Activated CD4-positive, alpha-beta T cell treated with anti-CD3 and anti-CD28 coated beads for 36 hours (primary cell): ENCODE measurements around the gene SUSD5. TPM values are rescaled to one million over a fixed set of nuclear protein-coding genes. Genes with fewer than 3 reads are reported as not detected.
A peak's percentile ranks its signal among the peaks of the same experiment; 100 is the strongest.
"Not testable (repeated sequence)": the region's sequence is repeated elsewhere in the genome, so short reads cannot be mapped to it uniquely, and the experiment has no call there.

Source experiments
- ATAC-seq: fragments of 200-7000 bp; cut with Tn5 transposase; one replicate; pipeline ENCODE4 v1.10.0; 2021; ENCODE audit warnings: mild to moderate bottlenecking, moderate library complexity
- CTCF ChIA-PET: fragments of 350-600 bp; sonication (Branson Sonifier 250); formaldehyde crosslinking; loops from one replicate; lab custom pipeline; 2021; ENCODE audit warnings: antibody characterized with exemption; lab: Charles Lee
- POLR2A ChIA-PET: fragments of 350-600 bp; sonication (Branson Sonifier 250); formaldehyde crosslinking; loops from one replicate; lab custom pipeline; 2021; ENCODE audit warnings: antibody characterized with exemption, inconsistent platforms; lab: Charles Lee
- DNase-seq: peaks from one replicate; pipeline ENCODE4 v3.0.0-alpha.2; 2020
- H3K27ac Mint-ChIP-seq: one replicate; pipeline ENCODE4 v1.8.0; 2021; ENCODE audit warnings: mixed read lengths
- H3K27me3 Mint-ChIP-seq: one replicate; pipeline ENCODE4 v1.8.0; 2021; ENCODE audit warnings: mixed read lengths
- H3K36me3 Mint-ChIP-seq: one replicate; pipeline ENCODE4 v1.8.0; 2021; ENCODE audit warnings: low read depth, mixed read lengths
- H3K4me1 Mint-ChIP-seq: one replicate; pipeline ENCODE4 v1.8.0; 2021; ENCODE audit warnings: mixed read lengths
- H3K4me3 Mint-ChIP-seq: one replicate; pipeline ENCODE4 v1.8.0; 2021; ENCODE audit warnings: mild to moderate bottlenecking, moderate library complexity, mixed read lengths
- H3K9me3 Mint-ChIP-seq: one replicate; pipeline ENCODE4 v1.8.0; 2021; ENCODE audit warnings: low read depth, mixed read lengths
- intact Hi-C, 2 experiments: fragments of 100-400 bp; cut with DNase I in 1 of 2; cut with micrococcal nuclease in 1 of 2; formaldehyde crosslinking; loops; one replicate each; pipeline versions ENCODE4 v1.14.2 to v1.15.1; 2022 to 2024; cut with DNase I, micrococcal nuclease
- total RNA-seq, 2 experiments: library from RNA; stranded (reverse); gene quantifications; one replicate each; pipeline ENCODE4 v1.2.3, GENCODE V29; 2021

The SUSD5 gene
- total RNA-seq, 2 experiments from 2014 or later: not detected

- DNase-seq: no peak
- H3K4me3 Mint-ChIP-seq: no peak overlapping the region
- ATAC-seq: no peak
- ChIA-PET POLR2A (interaction anchor here (0.5 kb wide), 1 partner anchor 1248 kb away, joined by 3 read pairs; no protein-coding TSS in a partner anchor), CTCF (interaction anchor here (0.6 to 1.4 kb wide), 4 partner anchors 13 to 595 kb away, joined by 3 to 5 read pairs (median 4); no protein-coding TSS in a partner anchor)
- intact Hi-C loops: no loop called here
- H3K36me3 Mint-ChIP-seq: no peaks in the 10 kb centered on the region
- peaks cover 15% of the 10 kb centered on the region for H3K27me3 Mint-ChIP-seq
- H3K4me1 Mint-ChIP-seq: no peaks in the 10 kb centered on the region
- no peak overlapping the region for H3K27ac Mint-ChIP-seq
- H3K9me3 Mint-ChIP-seq: no peaks in the 10 kb centered on the region
Observed at GRCh38 chr3:33152363-33153360, 65.9 kb downstream of the SUSD5 start.

- Mint-ChIP-seq H3K9me3 (no peaks in the 10 kb centered on the region), H3K4me1 (no peaks in the 10 kb centered on the region), H3K4me3 (no peak overlapping the region), H3K27me3 (peaks cover 9% of the 10 kb centered on the region), H3K27ac (no peak overlapping the region), H3K36me3 (no peaks in the 10 kb centered on the region)
- no peak for ATAC-seq
- DNase-seq: no peak
- intact Hi-C loops: no loop called here
- POLR2A ChIA-PET: no interaction called here
- CTCF ChIA-PET: interaction anchor here (4.2 kb wide), 1 partner anchor 18 kb away, joined by 21 read pairs; no protein-coding TSS in a partner anchor
Observed at GRCh38 chr3:33149342-33149741, 69.3 kb downstream of the SUSD5 start.

GRCh38 chr3:33146791-33147445, 71.7 kb downstream of the SUSD5 start:
- CTCF ChIA-PET: interaction anchor here (0.6 to 4.2 kb wide), 5 partner anchors 9 to 114 kb away, joined by 3 to 21 read pairs (median 3); no protein-coding TSS in a partner anchor
- H3K27me3 Mint-ChIP-seq: no peaks in the 10 kb centered on the region
- no peak for ATAC-seq
- peaks cover 13% of the 10 kb centered on the region for H3K36me3 Mint-ChIP-seq
- no peak overlapping the region for H3K27ac Mint-ChIP-seq
- no peak overlapping the region for H3K4me3 Mint-ChIP-seq
- no peaks in the 10 kb centered on the region for H3K9me3 Mint-ChIP-seq
- DNase-seq: no peak
- H3K4me1 Mint-ChIP-seq: no peaks in the 10 kb centered on the region
- POLR2A ChIA-PET: no interaction called here
- intact Hi-C loops: no loop called here

GRCh38 chr3:33145901-33146580, 72.6 kb downstream of the SUSD5 start:
- DNase-seq (no peak), ATAC-seq (no peak)
- Mint-ChIP-seq H3K4me1 (no peaks in the 10 kb centered on the region), H3K36me3 (peaks cover 13% of the 10 kb centered on the region), H3K27ac (no peak overlapping the region), H3K4me3 (no peak overlapping the region), H3K9me3 (no peaks in the 10 kb centered on the region), H3K27me3 (no peaks in the 10 kb centered on the region)
- POLR2A ChIA-PET: no interaction called here
- intact Hi-C loops: no loop called here
- CTCF ChIA-PET: interaction anchor here (0.7 to 4.2 kb wide), 3 partner anchors 8 to 211 kb away, joined by 3 to 21 read pairs (median 3); no protein-coding TSS in a partner anchor

- Mint-ChIP-seq H3K27me3 (no peaks in the 10 kb centered on the region), H3K27ac (no peak overlapping the region), H3K36me3 (peaks cover 13% of the 10 kb centered on the region), H3K4me1 (no peaks in the 10 kb centered on the region), H3K9me3 (no peaks in the 10 kb centered on the region), H3K4me3 (no peak overlapping the region)
- ChIA-PET POLR2A (no interaction called here), CTCF (interaction anchor here (0.7 to 4.2 kb wide), 2 partner anchors 14 to 210 kb away, joined by 3 to 21 read pairs; no protein-coding TSS in a partner anchor)
- intact Hi-C loops: no loop called here
- DNase-seq (no peak), ATAC-seq (no peak)
Observed at GRCh38 chr3:33145221-33145900, 73.2 kb downstream of the SUSD5 start.

GRCh38 chr3:33144433-33144832, 74.2 kb downstream of the SUSD5 start:
- ATAC-seq (peak; percentile 66), DNase-seq (peak; percentile 63)
- Mint-ChIP-seq H3K27ac (no peak overlapping the region), H3K9me3 (no peaks in the 10 kb centered on the region), H3K4me1 (no peaks in the 10 kb centered on the region), H3K27me3 (no peaks in the 10 kb centered on the region), H3K36me3 (peaks cover 13% of the 10 kb centered on the region), H3K4me3 (no peak overlapping the region)
- intact Hi-C loops: no loop called here
- ChIA-PET POLR2A (no interaction called here), CTCF (interaction anchor here (0.8 to 1.3 kb wide), 6 partner anchors 9 to 575 kb away, joined by 3 to 8 read pairs (median 4); no protein-coding TSS in a partner anchor)

- Mint-ChIP-seq H3K27ac (no peak overlapping the region), H3K36me3 (peaks cover 22% of the 10 kb centered on the region), H3K4me3 (no peak overlapping the region), H3K4me1 (no peaks in the 10 kb centered on the region), H3K9me3 (no peaks in the 10 kb centered on the region), H3K27me3 (no peaks in the 10 kb centered on the region)
- POLR2A ChIA-PET: no interaction called here
- no peak for DNase-seq
- intact Hi-C loops: no loop called here
- CTCF ChIA-PET: interaction anchor here (0.7 to 1.1 kb wide), 2 partner anchors 9 to 38 kb away, joined by 3 to 11 read pairs; no protein-coding TSS in a partner anchor
- no peak for ATAC-seq
Observed at GRCh38 chr3:33141006-33141405, 77.6 kb downstream of the SUSD5 start.

- Mint-ChIP-seq H3K27ac (no peak overlapping the region), H3K9me3 (no peaks in the 10 kb centered on the region), H3K4me1 (no peaks in the 10 kb centered on the region), H3K4me3 (no peak overlapping the region), H3K27me3 (no peaks in the 10 kb centered on the region), H3K36me3 (peaks cover 25% of the 10 kb centered on the region)
- CTCF ChIA-PET: interaction anchor here (1.4 kb wide), 1 partner anchor 9 kb away, joined by 5 read pairs; no protein-coding TSS in a partner anchor
- ATAC-seq (no peak), DNase-seq (no peak)
- POLR2A ChIA-PET: no interaction called here
- intact Hi-C loops: no loop called here
Observed at GRCh38 chr3:33139996-33140395, 78.6 kb downstream of the SUSD5 start.

GRCh38 chr3:33139006-33139623, 79.5 kb downstream of the SUSD5 start:
- H3K9me3 Mint-ChIP-seq, H3K27me3 Mint-ChIP-seq, DNase-seq, H3K4me1 Mint-ChIP-seq, intact Hi-C loops, ATAC-seq, H3K27ac Mint-ChIP-seq, H3K4me3 Mint-ChIP-seq: not testable (repeated sequence)
- peaks cover 29% of the 10 kb centered on the region for H3K36me3 Mint-ChIP-seq
- ChIA-PET POLR2A (interaction anchor here (0.7 kb wide), 1 partner anchor 318 kb away, joined by 4 read pairs; no protein-coding TSS in a partner anchor), CTCF (interaction anchor here (0.6 to 1.4 kb wide), 7 partner anchors 8 to 109 kb away, joined by 3 to 5 read pairs (median 3); no protein-coding TSS in a partner anchor)

- POLR2A ChIA-PET: no interaction called here
- intact Hi-C loops: no loop called here
- H3K4me1 Mint-ChIP-seq: peaks cover 10% of the 10 kb centered on the region
- H3K4me3 Mint-ChIP-seq: no peak overlapping the region
- CTCF ChIA-PET: interaction anchor here (0.8 to 1.0 kb wide), 3 partner anchors 9 to 235 kb away, joined by 3 read pairs; no protein-coding TSS in a partner anchor
- peaks cover 23% of the 10 kb centered on the region for H3K36me3 Mint-ChIP-seq
- DNase-seq: no peak
- H3K9me3 Mint-ChIP-seq: no peaks in the 10 kb centered on the region
- H3K27ac Mint-ChIP-seq: no peak overlapping the region
- no peaks in the 10 kb centered on the region for H3K27me3 Mint-ChIP-seq
- ATAC-seq: no peak
Observed at GRCh38 chr3:33137691-33138090, 80.9 kb downstream of the SUSD5 start.
